Stimulated activated CD4-positive, alpha-beta T cell treated with anti-CD3 and anti-CD28 coated beads, Interleukin-2, amount 100 ng/mL, for 24 hours (primary cell): Measurements from ENCODE around the gene MAGEC3.

Source experiments
- DNase-seq, 2 donors: peaks; one replicate each; pipeline ENCODE4 v3.0.0-alpha.2; 2020

The MAGEC3 gene

DNA sequence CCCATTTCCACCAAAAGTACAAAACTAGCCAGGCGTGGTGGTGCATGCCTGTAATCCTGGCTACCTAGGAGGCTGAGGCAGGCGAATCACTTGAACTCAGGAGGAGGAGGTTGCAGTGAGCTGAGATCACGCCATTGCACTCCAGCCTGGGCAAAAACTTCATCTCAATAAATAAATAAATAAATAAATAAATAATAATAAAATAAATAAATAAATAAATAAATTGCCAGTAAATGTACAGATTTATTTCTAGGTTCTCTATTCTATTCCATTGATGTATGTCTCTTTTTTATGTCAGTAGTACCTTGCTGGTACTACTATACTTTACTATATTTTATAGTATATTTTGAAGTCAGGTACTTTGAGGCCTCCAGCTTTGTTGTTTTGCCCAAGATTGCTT lies 109.2 kb downstream of the MAGEC3 start:
- DNase-seq = no peak
